Heart left ventricle (tissue), 13 donors: ENCODE data around the gene CCNQ.

Experiments used
- CTCF ChIP-seq, 12 donors: fragments of 200-600 bp; sonication (generic) in 4 of 12; IDR thresholded peaks; one replicate each; pipeline versions ENCODE4 v1.5.0 to v1.8.0; 2018 to 2022; ENCODE audit warnings: antibody characterized with exemption in 12 of 12, mild to moderate bottlenecking in 5 of 12
- POLR2A ChIP-seq, 2 donors: fragments of 450-650 bp; IDR thresholded peaks; one replicate each; pipeline ENCODE4 v1.6.1; 2017; ENCODE audit warnings: antibody characterized with exemption in 2 of 2, mild to moderate bottlenecking in 2 of 2, moderate library complexity in 2 of 2
- donor health status: ischemic (EF 13 %, LVEDD 7.1; RV severe dilation, severe dysfunction).
- donor health status: DM: no; HTN: yes; CAD: no.
- donor health status: DM: no; HTN: no; CAD: no.
- donor health status: ischemic (EF 25% LVEDD 6.9; RV normal size, moderate dysfunction).
- donor health status: ischemic (EF 25% LVEDD 5.7; RV mildly dilated, moderate dysfunction).
- donor health status: ischemic (EF 35%, LVEDD 5.7; RV mildly dilated, moderate dysfunction).
- donor health status: nonischemic (EF 11% LVEDD 7.7; RV severe dilation, severe dysfunction).
- donor health status: DM: yes; HTN: yes; CAD: no.
- donor health status: PGD.
- donor health status: ischemic (EF 29% LVEDD 5.4; RV normal size, mild dysfunction).
- donor health status: nonischemic (EF 23%, LVEDD 6.1; RV moderate dilation, normal function).

- no peak for TF ChIP-seq CTCF (IDR thresholded peaks at IDR 0.05)
- no peak for TF ChIP-seq POLR2A (IDR thresholded peaks at IDR 0.05)
Observed at GRCh38 chrX:153547195-153547594, 51.7 kb downstream of the CCNQ start.
